Measurements from ENCODE around the gene CLK3. TPM values are rescaled to one million over a fixed set of nuclear protein-coding genes. Genes with fewer than 3 reads are reported as not detected.

The CLK3 gene
- total and polyA plus RNA-seq, 2 donors (not counting 1 experiment from before 2014, with no cell fraction given): 176 to 350 TPM

- CTCF ChIA-PET: interaction anchor here (1.0 to 23.4 kb wide), 3 partner anchors 9 to 277 kb away, joined by 3 to 596 read pairs (median 371); partner anchors contain the start of gene CSK
- WGBS (ENCODE audit: insufficient coverage): 97% methylated on average over 3 of the region's 7 CpGs
- Histone ChIP-seq H3K9me3 (ENCODE audit: control extremely low read depth in 1 of 3, control insufficient read depth in 2 of 3, insufficient read depth in 1 of 3, low read length in 2 of 3) (no peaks in the 10 kb centered on the region), H4K20me1 (ENCODE audit: control insufficient read depth, insufficient read depth, low read length, poor library complexity, severe bottlenecking) (peaks cover 85% of the 10 kb centered on the region), H3K4me1 (ENCODE audit: control insufficient read depth in 2 of 2, insufficient read depth in 2 of 2, low read length in 2 of 2) (peaks cover 34 to 57% of the 10 kb centered on the region in 2 donors), H3K9ac (ENCODE audit: low read length) (no peak overlapping the region), H3K4me2 (replicated peaks; ENCODE audit: low read depth, low read length, poor library complexity, severe bottlenecking) (no peak overlapping the region), H3K27me3 (replicated peaks in 1 of 4; ENCODE audit: control extremely low read depth in 1 of 4, control insufficient read depth in 3 of 4, insufficient read depth in 4 of 4, low read length in 3 of 4) (no peaks in the 10 kb centered on the region), H3K27ac (ENCODE audit: low read length in 2 of 2) (peak overlapping the region in 1 of 2 donors; percentile 1), H3K79me2 (ENCODE audit: control insufficient read depth, insufficient read depth, low read length) (peaks cover 60% of the 10 kb centered on the region), H3K36me3 (replicated peaks in 1 of 2; ENCODE audit: control extremely low read depth in 1 of 2, control insufficient read depth in 1 of 2, extremely low read depth in 1 of 2, insufficient read depth in 2 of 2, low read length in 1 of 2) (peaks cover 1 to 93% of the 10 kb centered on the region in 2 experiments), H2AFZ (ENCODE audit: insufficient read depth, low read depth, low read length, poor library complexity, severe bottlenecking) (no peak overlapping the region), H3K4me3 (ENCODE audit: control extremely low read depth in 1 of 5, extremely low read depth in 1 of 5, insufficient read depth in 1 of 5, low read depth in 2 of 5, low read length in 4 of 5) (no peak overlapping the region)
- H3K27ac Mint-ChIP-seq: no peak overlapping the region
- intact Hi-C loops (cut with micrococcal nuclease): no loop called here
- H3K9me3 Mint-ChIP-seq (ENCODE audit: insufficient read depth): no peaks in the 10 kb centered on the region
- H3K4me3 Mint-ChIP-seq: no peak overlapping the region
- ATAC-seq (ENCODE audit: low read depth) (no peak), DNase-seq (no peak)
- no peaks in the 10 kb centered on the region for H3K27me3 Mint-ChIP-seq
- peaks cover 47% of the 10 kb centered on the region for H3K4me1 Mint-ChIP-seq
- POLR2A ChIA-PET: no interaction called here
- TF ChIP-seq EZH2 (IDR thresholded peaks at IDR 0.05; ENCODE audit: borderline replicate concordance, insufficient read depth, low read depth, low read length, poor library complexity, severe bottlenecking): no peak
- TF ChIP-seq, protein P1, sequence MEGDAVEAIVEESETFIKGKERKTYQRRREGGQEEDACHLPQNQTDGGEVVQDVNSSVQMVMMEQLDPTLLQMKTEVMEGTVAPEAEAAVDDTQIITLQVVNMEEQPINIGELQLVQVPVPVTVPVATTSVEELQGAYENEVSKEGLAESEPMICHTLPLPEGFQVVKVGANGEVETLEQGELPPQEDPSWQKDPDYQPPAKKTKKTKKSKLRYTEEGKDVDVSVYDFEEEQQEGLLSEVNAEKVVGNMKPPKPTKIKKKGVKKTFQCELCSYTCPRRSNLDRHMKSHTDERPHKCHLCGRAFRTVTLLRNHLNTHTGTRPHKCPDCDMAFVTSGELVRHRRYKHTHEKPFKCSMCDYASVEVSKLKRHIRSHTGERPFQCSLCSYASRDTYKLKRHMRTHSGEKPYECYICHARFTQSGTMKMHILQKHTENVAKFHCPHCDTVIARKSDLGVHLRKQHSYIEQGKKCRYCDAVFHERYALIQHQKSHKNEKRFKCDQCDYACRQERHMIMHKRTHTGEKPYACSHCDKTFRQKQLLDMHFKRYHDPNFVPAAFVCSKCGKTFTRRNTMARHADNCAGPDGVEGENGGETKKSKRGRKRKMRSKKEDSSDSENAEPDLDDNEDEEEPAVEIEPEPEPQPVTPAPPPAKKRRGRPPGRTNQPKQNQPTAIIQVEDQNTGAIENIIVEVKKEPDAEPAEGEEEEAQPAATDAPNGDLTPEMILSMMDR (IDR thresholded peaks at IDR 0.05): no peak
Observed at GRCh38 chr15:74624020-74624602, 8.5 kb downstream of the CLK3 start.

DNA sequence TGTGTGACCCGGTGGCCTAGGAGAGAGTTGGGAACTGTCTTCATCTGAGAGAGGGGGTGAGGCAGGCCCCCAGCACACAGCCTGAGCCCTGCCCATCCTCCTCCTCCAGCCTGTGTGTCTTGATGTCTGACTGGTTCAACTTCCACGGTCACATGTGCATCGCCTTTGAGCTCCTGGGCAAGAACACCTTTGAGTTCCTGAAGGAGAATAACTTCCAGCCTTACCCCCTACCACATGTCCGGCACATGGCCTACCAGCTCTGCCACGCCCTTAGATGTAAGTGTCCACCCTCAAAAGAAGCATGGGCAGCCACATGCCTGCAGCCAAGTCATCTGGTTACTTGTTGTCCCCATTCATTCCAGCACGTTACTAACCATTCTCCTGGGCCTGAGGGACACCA, 10.1 kb downstream of the CLK3 start:
- POLR2A ChIA-PET: interaction anchor here (1.8 kb wide), 1 partner anchor 8 kb away, joined by 5 read pairs; no protein-coding TSS in a partner anchor
- peaks cover 81% of the 10 kb centered on the region for H4K20me1 ChIP-seq (ENCODE audit: control insufficient read depth, insufficient read depth, low read length, poor library complexity, severe bottlenecking)

More for the DNA sequence above, 10.1 kb downstream of the CLK3 start:
- no peaks in the 10 kb centered on the region for H3K9me3 Mint-ChIP-seq (ENCODE audit: insufficient read depth)
- peak overlapping the region; percentile 61 for H3K4me2 ChIP-seq (replicated peaks; ENCODE audit: low read depth, low read length, poor library complexity, severe bottlenecking)
- no peak for TF ChIP-seq EZH2 (IDR thresholded peaks at IDR 0.05; ENCODE audit: borderline replicate concordance, insufficient read depth, low read depth, low read length, poor library complexity, severe bottlenecking)
- TF ChIP-seq, protein P1 (IDR thresholded peaks at IDR 0.05): no peak
- no peaks in the 10 kb centered on the region for H3K27me3 Mint-ChIP-seq
- H3K4me1 ChIP-seq (ENCODE audit: control insufficient read depth in 2 of 2, insufficient read depth in 2 of 2, low read length in 2 of 2): peaks cover 46 to 68% of the 10 kb centered on the region in 2 donors
- ATAC-seq (ENCODE audit: low read depth): no peak
- peak overlapping the region; percentile 96 for H3K27ac Mint-ChIP-seq
- CTCF ChIA-PET: interaction anchor here (1.2 to 23.4 kb wide), 6 partner anchors 7 to 325 kb away, joined by 3 to 596 read pairs (median 188); partner anchors contain the start of genes CLK3 and CSK
- DNase-seq: no peak
- intact Hi-C loops (cut with micrococcal nuclease): no loop called here
- peak overlapping the region; percentile 19 to 77 for H3K27ac ChIP-seq (ENCODE audit: low read length in 2 of 2)
- H3K9me3 ChIP-seq (ENCODE audit: control extremely low read depth in 1 of 3, control insufficient read depth in 2 of 3, insufficient read depth in 1 of 3, low read length in 2 of 3): no peaks in the 10 kb centered on the region
- H3K4me1 Mint-ChIP-seq: peaks cover 56% of the 10 kb centered on the region
- no peaks in the 10 kb centered on the region for H3K27me3 ChIP-seq (replicated peaks in 1 of 4; ENCODE audit: control extremely low read depth in 1 of 4, control insufficient read depth in 3 of 4, insufficient read depth in 4 of 4, low read length in 3 of 4)
- H3K9ac ChIP-seq (ENCODE audit: low read length): no peak overlapping the region
- H3K36me3 ChIP-seq (replicated peaks in 1 of 2; ENCODE audit: control extremely low read depth in 1 of 2, control insufficient read depth in 1 of 2, extremely low read depth in 1 of 2, insufficient read depth in 2 of 2, low read length in 1 of 2): peaks cover 1 to 91% of the 10 kb centered on the region in 2 experiments
- H3K4me3 ChIP-seq (ENCODE audit: control extremely low read depth in 1 of 5, extremely low read depth in 1 of 5, insufficient read depth in 1 of 5, low read depth in 2 of 5, low read length in 4 of 5): no peak overlapping the region
- no peak overlapping the region for H3K4me3 Mint-ChIP-seq
- peaks cover 48% of the 10 kb centered on the region for H3K79me2 ChIP-seq (ENCODE audit: control insufficient read depth, insufficient read depth, low read length)
- 100% methylated on average over 4 of the region's 6 CpGs for WGBS (ENCODE audit: insufficient coverage)
- no peak overlapping the region for H2AFZ ChIP-seq (ENCODE audit: insufficient read depth, low read depth, low read length, poor library complexity, severe bottlenecking)
